ENCODE data around the gene CAMTA1. TPM values are rescaled to one million over a fixed set of nuclear protein-coding genes. Genes with fewer than 3 reads are reported as not detected.

The CAMTA1 gene
- total RNA-seq, 1 experiment from 2014 or later, result 82.2 TPM

DNA sequence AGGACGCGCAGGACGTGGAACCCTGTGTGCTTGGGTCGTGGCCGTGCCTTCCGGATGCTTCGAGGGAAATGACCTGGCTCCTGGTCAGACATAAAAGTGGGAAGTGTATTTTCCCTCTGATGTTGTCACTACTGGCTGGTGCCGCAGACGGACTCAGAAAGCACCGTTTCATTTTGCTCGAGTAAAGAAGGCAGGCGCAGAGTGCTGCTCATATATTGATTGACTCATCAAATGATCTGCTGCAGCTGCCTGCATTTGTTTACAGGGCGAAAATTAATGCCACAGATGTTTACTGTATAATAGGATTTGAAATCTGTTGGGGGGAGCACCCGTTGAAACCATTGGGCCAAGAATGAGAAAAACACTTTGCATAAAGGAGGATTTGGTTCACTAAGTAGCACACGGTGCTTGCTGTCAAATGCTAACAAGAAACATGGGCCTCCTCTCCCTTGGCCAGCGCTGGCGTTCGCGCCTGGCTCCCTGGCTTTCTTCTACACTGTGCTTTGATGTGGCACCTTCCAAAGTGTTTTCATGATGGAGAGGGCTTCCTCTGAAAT lies 365.5 kb downstream of the CAMTA1 start:
- H3K27ac ChIP-seq (ENCODE audit: low read length), result no peak overlapping the region
- intact Hi-C loops (cut with micrococcal nuclease; ENCODE audit: unreplicated experiment), result no loop called here
- TF ChIP-seq, protein P1, sequence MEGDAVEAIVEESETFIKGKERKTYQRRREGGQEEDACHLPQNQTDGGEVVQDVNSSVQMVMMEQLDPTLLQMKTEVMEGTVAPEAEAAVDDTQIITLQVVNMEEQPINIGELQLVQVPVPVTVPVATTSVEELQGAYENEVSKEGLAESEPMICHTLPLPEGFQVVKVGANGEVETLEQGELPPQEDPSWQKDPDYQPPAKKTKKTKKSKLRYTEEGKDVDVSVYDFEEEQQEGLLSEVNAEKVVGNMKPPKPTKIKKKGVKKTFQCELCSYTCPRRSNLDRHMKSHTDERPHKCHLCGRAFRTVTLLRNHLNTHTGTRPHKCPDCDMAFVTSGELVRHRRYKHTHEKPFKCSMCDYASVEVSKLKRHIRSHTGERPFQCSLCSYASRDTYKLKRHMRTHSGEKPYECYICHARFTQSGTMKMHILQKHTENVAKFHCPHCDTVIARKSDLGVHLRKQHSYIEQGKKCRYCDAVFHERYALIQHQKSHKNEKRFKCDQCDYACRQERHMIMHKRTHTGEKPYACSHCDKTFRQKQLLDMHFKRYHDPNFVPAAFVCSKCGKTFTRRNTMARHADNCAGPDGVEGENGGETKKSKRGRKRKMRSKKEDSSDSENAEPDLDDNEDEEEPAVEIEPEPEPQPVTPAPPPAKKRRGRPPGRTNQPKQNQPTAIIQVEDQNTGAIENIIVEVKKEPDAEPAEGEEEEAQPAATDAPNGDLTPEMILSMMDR (IDR thresholded peaks at IDR 0.05), result no peak
- TF ChIP-seq POLR2AphosphoS5 (IDR thresholded peaks at IDR 0.05; ENCODE audit: low read depth, low read length) (no peak), TCF7L2 (IDR thresholded peaks at IDR 0.05; ENCODE audit: low read depth, low read length) (no peak)
- no peak overlapping the region for H3K4me3 ChIP-seq (ENCODE audit: low read depth in 2 of 2, low read length in 2 of 2)
- 0 out of 2 replicates have a peak, but pooled peaks cover 4% of the 10 kb centered on the region for H3K27me3 ChIP-seq (ENCODE audit: control insufficient read depth, insufficient read depth, low read length)
- POLR2A ChIA-PET, result no interaction called here
- H3K36me3 ChIP-seq (ENCODE audit: control insufficient read depth, insufficient read depth, low read length), result no peaks in the 10 kb centered on the region
- H3K4me1 ChIP-seq (ENCODE audit: control insufficient read depth, insufficient read depth, low read length), result no peaks in the 10 kb centered on the region
- in situ Hi-C loops (cut with HindIII; ENCODE audit: low pct_unique_long_range_greater_than_20kb, low sequenced_read_pairs), result no loop called here
- BruUV-seq (replicated peaks), result no TSS peak
- H3K9me3 ChIP-seq (ENCODE audit: control insufficient read depth, insufficient read depth, low read depth, low read length), result no peaks in the 10 kb centered on the region
- CTCF ChIA-PET, result no interaction called here
- ATAC-seq (no peak), DNase-seq (ENCODE audit: low read depth, low spot score) (no peak)

DNA sequence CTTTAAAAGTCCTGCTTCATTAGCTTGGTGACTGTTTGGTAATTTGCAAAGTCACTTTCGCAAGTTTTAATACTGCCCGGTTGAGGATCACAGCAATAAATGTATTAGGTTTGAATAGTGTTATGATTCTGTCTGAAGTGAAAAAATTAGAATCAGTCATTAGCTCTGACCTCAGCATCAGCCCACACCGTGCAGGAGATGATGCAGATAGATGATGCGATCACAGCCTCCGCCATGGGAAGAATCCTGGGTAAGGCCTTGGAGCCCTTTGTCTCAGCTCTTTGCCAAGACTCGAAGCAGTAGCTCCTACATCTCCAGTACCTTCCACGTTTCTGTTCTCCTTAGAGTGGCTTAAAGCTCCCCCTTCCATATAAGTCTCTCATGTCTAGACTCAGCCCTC lies 366.7 kb downstream of the CAMTA1 start:
- Histone ChIP-seq H3K36me3 (ENCODE audit: control insufficient read depth, insufficient read depth, low read length) (no peaks in the 10 kb centered on the region), H3K9me3 (ENCODE audit: control insufficient read depth, insufficient read depth, low read depth, low read length) (no peaks in the 10 kb centered on the region), H3K4me3 (ENCODE audit: low read depth in 2 of 2, low read length in 2 of 2) (no peak overlapping the region), H3K4me1 (ENCODE audit: control insufficient read depth, insufficient read depth, low read length) (no peaks in the 10 kb centered on the region), H3K27ac (ENCODE audit: low read length) (no peak overlapping the region), H3K27me3 (ENCODE audit: control insufficient read depth, insufficient read depth, low read length) (0 out of 2 replicates have a peak, but pooled peaks cover 4% of the 10 kb centered on the region)
- DNase-seq (ENCODE audit: low read depth, low spot score) (no peak), ATAC-seq (no peak)
- POLR2A ChIA-PET, result no interaction called here
- TF ChIP-seq, protein P2, sequence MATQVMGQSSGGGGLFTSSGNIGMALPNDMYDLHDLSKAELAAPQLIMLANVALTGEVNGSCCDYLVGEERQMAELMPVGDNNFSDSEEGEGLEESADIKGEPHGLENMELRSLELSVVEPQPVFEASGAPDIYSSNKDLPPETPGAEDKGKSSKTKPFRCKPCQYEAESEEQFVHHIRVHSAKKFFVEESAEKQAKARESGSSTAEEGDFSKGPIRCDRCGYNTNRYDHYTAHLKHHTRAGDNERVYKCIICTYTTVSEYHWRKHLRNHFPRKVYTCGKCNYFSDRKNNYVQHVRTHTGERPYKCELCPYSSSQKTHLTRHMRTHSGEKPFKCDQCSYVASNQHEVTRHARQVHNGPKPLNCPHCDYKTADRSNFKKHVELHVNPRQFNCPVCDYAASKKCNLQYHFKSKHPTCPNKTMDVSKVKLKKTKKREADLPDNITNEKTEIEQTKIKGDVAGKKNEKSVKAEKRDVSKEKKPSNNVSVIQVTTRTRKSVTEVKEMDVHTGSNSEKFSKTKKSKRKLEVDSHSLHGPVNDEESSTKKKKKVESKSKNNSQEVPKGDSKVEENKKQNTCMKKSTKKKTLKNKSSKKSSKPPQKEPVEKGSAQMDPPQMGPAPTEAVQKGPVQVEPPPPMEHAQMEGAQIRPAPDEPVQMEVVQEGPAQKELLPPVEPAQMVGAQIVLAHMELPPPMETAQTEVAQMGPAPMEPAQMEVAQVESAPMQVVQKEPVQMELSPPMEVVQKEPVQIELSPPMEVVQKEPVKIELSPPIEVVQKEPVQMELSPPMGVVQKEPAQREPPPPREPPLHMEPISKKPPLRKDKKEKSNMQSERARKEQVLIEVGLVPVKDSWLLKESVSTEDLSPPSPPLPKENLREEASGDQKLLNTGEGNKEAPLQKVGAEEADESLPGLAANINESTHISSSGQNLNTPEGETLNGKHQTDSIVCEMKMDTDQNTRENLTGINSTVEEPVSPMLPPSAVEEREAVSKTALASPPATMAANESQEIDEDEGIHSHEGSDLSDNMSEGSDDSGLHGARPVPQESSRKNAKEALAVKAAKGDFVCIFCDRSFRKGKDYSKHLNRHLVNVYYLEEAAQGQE (IDR thresholded peaks at IDR 0.05; ENCODE audit: insufficient read depth in 1 of 2, low read depth in 2 of 2, low read length in 1 of 2), result no peak
- TF ChIP-seq, protein P1 (IDR thresholded peaks at IDR 0.05), result no peak
- TF ChIP-seq TCF7L2 (IDR thresholded peaks at IDR 0.05; ENCODE audit: low read depth, low read length) (no peak), SIN3A (IDR thresholded peaks at IDR 0.05; ENCODE audit: borderline replicate concordance, insufficient read depth, low read depth, low read length) (no peak), POLR2AphosphoS5 (IDR thresholded peaks at IDR 0.05; ENCODE audit: low read depth, low read length) (no peak)
- in situ Hi-C loops (cut with HindIII; ENCODE audit: low pct_unique_long_range_greater_than_20kb, low sequenced_read_pairs), result no loop called here
- intact Hi-C loops (cut with micrococcal nuclease; ENCODE audit: unreplicated experiment), result no loop called here
- no TSS peak for BruUV-seq (replicated peaks)
- CTCF ChIA-PET, result interaction anchor here (0.7 kb wide), 1 partner anchor 275 kb away, joined by 3 read pairs; no protein-coding TSS in a partner anchor
